Spleen (tissue), 11 donors: ENCODE results near the gene SPDYE4. TPM values are rescaled to one million over a fixed set of nuclear protein-coding genes. Genes with fewer than 3 reads are reported as not detected.
A peak's percentile ranks its signal among the peaks of the same experiment; 100 is the strongest.

Source experiments
- DNase-seq: peaks from one replicate; pipeline ENCODE4 v3.0.0-alpha.2; 2020
- H3K27ac ChIP-seq, 8 donors: fragments of 200-600 bp; sonication (generic) in 7 of 8; 1 replicate in 4 of 8; 2 replicates in 4 of 8; pipeline versions ENCODE4 v1.5.0 to v1.8.0; 2016 to 2021; ENCODE audit warnings: inconsistent platforms in 4 of 8, mild to moderate bottlenecking in 4 of 8, moderate library complexity in 1 of 8
- H3K27me3 ChIP-seq, 7 donors: fragments of 200-600 bp; sonication (generic) in 6 of 7; replicated peaks in 1 of 7; 1 replicate in 4 of 7; 2 replicates in 3 of 7; pipeline versions ENCODE4 v1.5.0 to v1.8.0; 2016 to 2021; ENCODE audit warnings: inconsistent platforms in 3 of 7, mild to moderate bottlenecking in 1 of 7
- H3K36me3 ChIP-seq, 6 donors: fragments of 200-600 bp; sonication (generic) in 5 of 6; 1 replicate in 4 of 6; 2 replicates in 2 of 6; pipeline versions ENCODE4 v1.5.0 to v1.8.0; 2016 to 2021; ENCODE audit warnings: inconsistent platforms in 2 of 6
- H3K4me1 ChIP-seq, 6 donors: fragments of 200-600 bp; sonication (generic) in 5 of 6; 1 replicate in 3 of 6; 2 replicates in 3 of 6; pipeline versions ENCODE4 v1.5.0 to v1.8.0; 2016 to 2021; ENCODE audit warnings: inconsistent platforms in 3 of 6
- H3K4me3 ChIP-seq, 8 donors: fragments of 200-600 bp; sonication (generic) in 7 of 8; 1 replicate in 4 of 8; 2 replicates in 4 of 8; pipeline versions ENCODE4 v1.5.0 to v1.8.0; 2016 to 2021; ENCODE audit warnings: inconsistent platforms in 4 of 8, mild to moderate bottlenecking in 4 of 8, moderate library complexity in 2 of 8
- H3K9me3 ChIP-seq, 8 donors: fragments of 200-600 bp; sonication (generic) in 7 of 8; 1 replicate in 4 of 8; 2 replicates in 4 of 8; pipeline versions ENCODE4 v1.5.0 to v1.8.0; 2016 to 2021; ENCODE audit warnings: inconsistent platforms in 4 of 8
- CTCF ChIP-seq, 11 experiments: fragments of 200-600 bp in 7 of 11; fragments of 450-650 bp in 4 of 11; sonication (generic) in 4 of 11; IDR thresholded peaks in 8 of 11; conservative IDR thresholded peaks in 3 of 11; 1 replicate in 7 of 11; 2 replicates in 4 of 11; pipeline versions ENCODE4 v1.4.0 to v1.8.0; 2016 to 2021; ENCODE audit warnings: antibody characterized with exemption in 11 of 11, inconsistent platforms in 4 of 11, mild to moderate bottlenecking in 1 of 11
- POLR2A ChIP-seq, 3 donors: fragments of 450-650 bp; IDR thresholded peaks; one replicate each; pipeline ENCODE4 v1.5.1; 2017; ENCODE audit warnings: antibody characterized with exemption in 3 of 3, mild to moderate bottlenecking in 1 of 3
- POLR2AphosphoS5 ChIP-seq, 3 donors: sonication (generic); formaldehyde crosslinking; IDR thresholded peaks; one replicate each; pipeline ENCODE4 v1.5.1; 2017; ENCODE audit warnings: antibody characterized with exemption in 3 of 3
- WGBS, 5 donors: extraction: QIAGEN DNeasy Blood & Tissue Kit in 3 of 5; methylation state at CpG; one replicate each; pipeline versions ENCODE4 v1.1.5 to v1.1.7; 2013 to 2018; 5-methylcytosine and 5-hydroxymethylcytosine counted together
- intact Hi-C: fragments of 100-400 bp; cut with DNase I; formaldehyde crosslinking; loops from one replicate; pipeline ENCODE4 v1.15.0; 2023; ENCODE audit warnings: low total_unique reads
- polyA plus RNA-seq, 3 donors: library from polyadenylated mRNA; stranded (reverse); fragments of 200-250 nt; gene quantifications; one replicate each; pipeline ENCODE4 v1.2.1, GENCODE V29; 2013
- total RNA-seq, 7 donors: library from RNA; depleted of rRNA in 3 of 7; stranded (reverse); fragments of >200 nt in 3 of 7; fragmentation: NEBNext Ultra II Directional in 4 of 7; extraction: Animal tissue kit (Norgen Biotek cat#: 25700) in 4 of 7; gene quantifications; one replicate each; pipeline versions ENCODE4 v1.1.0 to v1.2.1, GENCODE V29; 2016 to 2021
- donor health status: healthy with polysubstance abuse.
- donor health status: DM: no; HTN: no; CAD: no; lungs with moderate emphysema.
- donor health status: DM: no; HTN: no; CAD: no.
- donor health status: Bipolar disorder and iron deficiency.
- donor health status: healthy.
- donor health status: DM: no; HTN: no; CAD: no.
- donor health status: DM: yes; HTN: yes; CAD: no.

The SPDYE4 gene
- total and polyA plus RNA-seq, 10 donors, result not detected

- H3K4me3 ChIP-seq, result no peak overlapping the region
- H3K36me3 ChIP-seq, result no peaks in the 10 kb centered on the region
- H3K4me1 ChIP-seq, result peaks cover 0 to 13% (median 0%) of the 10 kb centered on the region in 6 donors
- DNase-seq, result no peak
- peaks cover 0 to 71% (median 6%) of the 10 kb centered on the region in 7 donors for H3K27me3 ChIP-seq
- no peak overlapping the region for H3K27ac ChIP-seq
- no peak for TF ChIP-seq POLR2AphosphoS5 (IDR thresholded peaks at IDR 0.05)
- no peak for TF ChIP-seq POLR2A (IDR thresholded peaks at IDR 0.05)
- TF ChIP-seq CTCF (IDR thresholded peaks at IDR 0.05 in 8 of 11, conservative IDR thresholded peaks at IDR 0.05 in 3 of 11), result no peak
- intact Hi-C loops, result no loop called here
- no peaks in the 10 kb centered on the region for H3K9me3 ChIP-seq
Measured at GRCh38 chr17:8712698-8713097, 45.6 kb downstream of the SPDYE4 start.

GRCh38 chr17:8711291-8711690 is 47.1 kb downstream of the SPDYE4 start:
- intact Hi-C loops, result no loop called here
- TF ChIP-seq POLR2A (IDR thresholded peaks at IDR 0.05), result no peak
- TF ChIP-seq POLR2AphosphoS5 (IDR thresholded peaks at IDR 0.05), result no peak
- no peak for TF ChIP-seq CTCF (IDR thresholded peaks at IDR 0.05 in 8 of 11, conservative IDR thresholded peaks at IDR 0.05 in 3 of 11)
- no peak for DNase-seq

GRCh38 chr17:8710813-8711212 is 47.5 kb downstream of the SPDYE4 start:
- Histone ChIP-seq H3K36me3 (no peaks in the 10 kb centered on the region), H3K27ac (no peak overlapping the region), H3K27me3 (peaks cover 0 to 71% (median 10%) of the 10 kb centered on the region in 7 donors), H3K4me3 (no peak overlapping the region), H3K4me1 (peaks cover 0 to 13% (median 2%) of the 10 kb centered on the region in 6 donors), H3K9me3 (no peaks in the 10 kb centered on the region)
- TF ChIP-seq POLR2A (IDR thresholded peaks at IDR 0.05) (no peak), POLR2AphosphoS5 (IDR thresholded peaks at IDR 0.05) (no peak), CTCF (IDR thresholded peaks at IDR 0.05 in 8 of 11, conservative IDR thresholded peaks at IDR 0.05 in 3 of 11) (no peak)
- 60 to 90% (median 85%) methylated on average over 5 of the region's 5 CpGs for WGBS, 5 donors
- DNase-seq, result no peak
- intact Hi-C loops, result no loop called here

More at GRCh38 chr17:8711291-8711690, 47.1 kb downstream of the SPDYE4 start:
- Histone ChIP-seq H3K27me3 (peaks cover 0 to 71% (median 10%) of the 10 kb centered on the region in 7 donors), H3K36me3 (no peaks in the 10 kb centered on the region), H3K4me3 (no peak overlapping the region), H3K27ac (no peak overlapping the region), H3K9me3 (no peaks in the 10 kb centered on the region), H3K4me1 (peaks cover 0 to 13% (median 2%) of the 10 kb centered on the region in 6 donors)
- 88 to 93% (median 89%) methylated on average over 5 of the region's 5 CpGs for WGBS, 5 donors

GRCh38 chr17:8709006-8709405 is 49.3 kb downstream of the SPDYE4 start:
- H3K27me3 ChIP-seq, result peaks cover 0 to 79% (median 22%) of the 10 kb centered on the region in 7 donors
- DNase-seq, result no peak
- WGBS, 5 donors, result 0 to 20% (median 10%) methylated on average over 1 of the region's 1 CpG
- TF ChIP-seq POLR2A (IDR thresholded peaks at IDR 0.05), result no peak
- peak in 2 of 3 donors; percentile 40 to 88 for TF ChIP-seq POLR2AphosphoS5 (IDR thresholded peaks at IDR 0.05)
- no peak for TF ChIP-seq CTCF (IDR thresholded peaks at IDR 0.05 in 8 of 11, conservative IDR thresholded peaks at IDR 0.05 in 3 of 11)
- H3K4me1 ChIP-seq, result peaks cover 0 to 13% (median 2%) of the 10 kb centered on the region in 6 donors
- H3K9me3 ChIP-seq, result no peaks in the 10 kb centered on the region
- intact Hi-C loops, result no loop called here
- H3K4me3 ChIP-seq, result no peak overlapping the region
- H3K36me3 ChIP-seq, result no peaks in the 10 kb centered on the region
- no peak overlapping the region for H3K27ac ChIP-seq
